Measurements from ENCODE around the gene MESP2.

- TF ChIP-seq EZH2 (IDR thresholded peaks at IDR 0.05; ENCODE audit: insufficient read depth, poor library complexity, severe bottlenecking) (no peak), EZH2phosphoT487 (IDR thresholded peaks at IDR 0.05; ENCODE audit: insufficient read depth, low read depth) (no peak)
These were observed 8.7 kb upstream of the MESP2 start for GRCh38 chr15:89767411-89767915.

All from GM23248 (cell line).